Mucosa of descending colon (tissue), 3 donors: ENCODE results near the gene ANKRD6. TPM values are rescaled to one million over a fixed set of nuclear protein-coding genes. Genes with fewer than 3 reads are reported as not detected.

Source experiments
- ATAC-seq: fragments of 200-7000 bp; cut with Tn5 transposase; one replicate; pipeline ENCODE4 v1.9.1; 2020; ENCODE audit warnings: mild to moderate bottlenecking, moderate library complexity
- DNase-seq, 3 donors: peaks; one replicate each; pipeline ENCODE4 v3.0.0-alpha.2; 2020
- H3K36me3 ChIP-seq: fragments of 200-600 bp; one replicate; pipeline ENCODE4 v1.8.0; 2021; ENCODE audit warnings: low read depth, mild to moderate bottlenecking
- H3K4me1 ChIP-seq: fragments of 200-600 bp; one replicate; pipeline ENCODE4 v1.8.0; 2021; ENCODE audit warnings: low read depth, mild to moderate bottlenecking
- H3K4me3 ChIP-seq: fragments of 200-600 bp; one replicate; pipeline ENCODE4 v1.8.0; 2021; ENCODE audit warnings: mild to moderate bottlenecking
- H3K9me3 ChIP-seq: fragments of 200-600 bp; one replicate; pipeline ENCODE4 v1.8.0; 2021; ENCODE audit warnings: mild to moderate bottlenecking
- intact Hi-C, 2 donors: fragments of 100-400 bp; cut with DNase I in 1 of 2; cut with micrococcal nuclease in 1 of 2; formaldehyde crosslinking; loops; one replicate each; pipeline versions ENCODE4 v1.11.0 to v1.11.1; 2022; cut with DNase I, micrococcal nuclease
- total RNA-seq, 3 donors: library from RNA; stranded (reverse); fragmentation: NEBNext Ultra II Directional in 2 of 3; extraction: Animal tissue kit (Norgen Biotek cat#: 25700) in 2 of 3; gene quantifications; one replicate each; pipeline versions ENCODE4 v1.2.1 to v1.2.4, GENCODE V29; 2021 to 2023
- TF ChIP-seq, protein P1 (sequence below): fragments of 200-600 bp; IDR thresholded peaks from one replicate; pipeline ENCODE4 v1.8.0; 2022; ENCODE audit warnings: antibody characterized with exemption, mild to moderate bottlenecking
- donor health status: DM: no; HTN: no; CAD: no; lungs with moderate emphysema.
- donor health status: DM: no; HTN: no; CAD: no.
- donor health status: DM: no; HTN: yes; CAD: no.

The ANKRD6 gene
- total RNA-seq, 3 donors from 2014 or later: 1.8 to 10.9 (median 2.8) TPM

DNA sequence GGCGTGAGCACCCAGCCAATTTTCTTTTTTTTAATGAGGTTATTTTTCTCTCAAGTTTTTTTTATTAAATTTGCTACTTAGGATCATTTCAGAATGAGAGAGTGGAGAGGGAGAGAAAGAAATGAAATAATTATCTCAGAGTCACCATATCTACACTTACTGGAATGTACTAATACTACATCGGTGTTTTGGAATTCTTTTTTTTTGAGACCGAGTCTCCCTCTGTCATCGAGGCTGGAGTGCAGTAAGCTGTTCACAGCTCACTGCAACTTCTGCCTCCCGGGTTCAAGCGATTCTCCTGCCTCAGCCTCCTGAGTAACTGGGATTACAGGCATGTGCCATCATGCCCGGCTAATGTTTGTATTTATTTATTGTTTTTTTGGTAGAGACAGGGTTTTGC is 27.8 kb downstream of the ANKRD6 start:
- intact Hi-C loops: no loop called here
- DNase-seq (no peak), ATAC-seq (no peak)
- TF ChIP-seq, protein P1, sequence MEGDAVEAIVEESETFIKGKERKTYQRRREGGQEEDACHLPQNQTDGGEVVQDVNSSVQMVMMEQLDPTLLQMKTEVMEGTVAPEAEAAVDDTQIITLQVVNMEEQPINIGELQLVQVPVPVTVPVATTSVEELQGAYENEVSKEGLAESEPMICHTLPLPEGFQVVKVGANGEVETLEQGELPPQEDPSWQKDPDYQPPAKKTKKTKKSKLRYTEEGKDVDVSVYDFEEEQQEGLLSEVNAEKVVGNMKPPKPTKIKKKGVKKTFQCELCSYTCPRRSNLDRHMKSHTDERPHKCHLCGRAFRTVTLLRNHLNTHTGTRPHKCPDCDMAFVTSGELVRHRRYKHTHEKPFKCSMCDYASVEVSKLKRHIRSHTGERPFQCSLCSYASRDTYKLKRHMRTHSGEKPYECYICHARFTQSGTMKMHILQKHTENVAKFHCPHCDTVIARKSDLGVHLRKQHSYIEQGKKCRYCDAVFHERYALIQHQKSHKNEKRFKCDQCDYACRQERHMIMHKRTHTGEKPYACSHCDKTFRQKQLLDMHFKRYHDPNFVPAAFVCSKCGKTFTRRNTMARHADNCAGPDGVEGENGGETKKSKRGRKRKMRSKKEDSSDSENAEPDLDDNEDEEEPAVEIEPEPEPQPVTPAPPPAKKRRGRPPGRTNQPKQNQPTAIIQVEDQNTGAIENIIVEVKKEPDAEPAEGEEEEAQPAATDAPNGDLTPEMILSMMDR: no peak
- Histone ChIP-seq H3K4me3 (no peak overlapping the region), H3K9me3 (no peaks in the 10 kb centered on the region), H3K36me3 (no peaks in the 10 kb centered on the region), H3K4me1 (no peaks in the 10 kb centered on the region)

DNA sequence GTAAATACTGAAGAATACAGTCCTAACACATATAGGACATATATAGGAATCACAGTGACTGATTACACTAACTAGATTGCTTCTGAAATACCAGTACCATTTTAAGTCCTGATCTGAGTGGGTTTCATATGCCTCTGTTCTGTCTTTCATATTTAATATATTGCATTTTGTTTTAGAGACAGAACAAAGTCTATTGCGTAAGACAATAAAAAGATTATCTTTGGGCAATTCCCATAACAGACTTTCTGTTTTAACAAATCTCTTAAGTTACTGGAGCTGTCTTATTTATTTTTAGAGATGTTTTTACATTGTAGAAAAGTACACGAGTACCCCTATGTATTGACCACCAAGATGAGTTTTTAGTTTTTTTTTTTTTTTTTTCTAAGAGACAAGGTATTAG is 29.6 kb downstream of the ANKRD6 start:
- H3K9me3 ChIP-seq: no peaks in the 10 kb centered on the region
- intact Hi-C loops: no loop called here
- no peak overlapping the region for H3K4me3 ChIP-seq
- TF ChIP-seq, protein P1: no peak
- no peaks in the 10 kb centered on the region for H3K4me1 ChIP-seq
- H3K36me3 ChIP-seq: no peaks in the 10 kb centered on the region
- ATAC-seq: no peak
- DNase-seq: no peak

DNA sequence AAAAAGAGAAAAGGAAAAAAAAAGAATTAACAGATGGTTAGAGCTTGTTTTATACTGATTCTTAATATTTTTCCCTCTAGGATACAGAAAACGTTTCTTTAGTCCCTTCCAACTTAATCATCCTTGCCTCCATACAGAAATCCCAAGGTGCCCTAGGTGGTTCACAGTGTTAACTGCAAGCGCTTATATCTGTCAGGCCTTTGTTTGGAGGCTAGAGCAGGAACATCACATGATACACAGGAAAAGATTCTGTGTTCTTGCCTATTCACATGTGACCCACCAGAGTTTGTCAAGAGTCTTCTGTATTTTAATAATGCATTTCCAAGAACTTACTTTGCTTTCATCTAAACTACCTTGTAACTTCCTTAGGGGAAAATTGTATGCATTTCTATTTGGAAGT is 31.3 kb downstream of the ANKRD6 start:
- H3K36me3 ChIP-seq: no peaks in the 10 kb centered on the region
- intact Hi-C loops: no loop called here
- no peaks in the 10 kb centered on the region for H3K9me3 ChIP-seq
- no peak overlapping the region for H3K4me3 ChIP-seq
- DNase-seq (no peak), ATAC-seq (no peak)
- H3K4me1 ChIP-seq: no peaks in the 10 kb centered on the region
- TF ChIP-seq, protein P1: no peak

DNA sequence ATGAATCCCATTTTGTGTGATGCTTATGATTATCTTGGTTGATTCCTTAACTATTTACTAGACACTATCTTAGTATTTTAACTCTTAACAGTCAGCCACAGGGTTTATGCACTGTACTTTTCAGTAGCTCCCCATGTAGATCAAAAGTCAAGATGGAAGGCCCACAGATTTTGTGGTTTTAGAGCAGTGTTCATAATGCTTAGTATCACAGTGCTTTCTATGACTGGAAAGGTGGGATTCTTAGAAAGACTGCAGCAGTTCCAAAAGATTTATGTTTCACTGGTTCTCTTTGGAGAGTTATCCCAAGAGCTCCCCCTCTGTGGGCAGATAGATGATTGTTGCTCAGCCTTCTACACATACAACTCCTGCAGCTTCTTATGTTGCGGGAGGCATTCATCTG is 34.5 kb downstream of the ANKRD6 start:
- TF ChIP-seq, protein P1: no peak
- DNase-seq: no peak
- intact Hi-C loops: no loop called here
- Histone ChIP-seq H3K4me3 (no peak overlapping the region), H3K36me3 (no peaks in the 10 kb centered on the region), H3K4me1 (no peaks in the 10 kb centered on the region), H3K9me3 (no peaks in the 10 kb centered on the region)
- ATAC-seq: no peak

DNA sequence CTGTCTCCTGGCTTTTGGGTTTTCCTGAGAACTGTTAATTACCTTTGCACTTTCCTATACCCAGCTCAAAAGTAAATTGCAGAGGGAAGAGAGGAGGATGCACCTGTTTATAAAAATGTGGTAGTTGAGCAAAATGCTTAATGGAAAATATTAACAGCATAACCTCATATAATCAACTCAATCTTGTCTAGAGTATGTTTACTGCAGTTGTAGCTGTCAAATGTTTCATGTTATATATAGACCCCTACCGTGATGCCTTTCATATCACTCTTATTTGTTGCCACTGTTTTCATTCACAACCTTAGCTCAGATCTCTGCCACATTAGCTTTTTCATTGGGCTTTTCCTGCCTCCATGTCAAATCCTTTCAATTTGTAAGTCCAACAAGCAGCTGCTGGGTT is 36.0 kb downstream of the ANKRD6 start:
- H3K9me3 ChIP-seq: no peaks in the 10 kb centered on the region
- no peak overlapping the region for H3K4me3 ChIP-seq
- H3K4me1 ChIP-seq: no peaks in the 10 kb centered on the region
- intact Hi-C loops: no loop called here
- H3K36me3 ChIP-seq: no peaks in the 10 kb centered on the region
- TF ChIP-seq, protein P1: no peak
- no peak for ATAC-seq
- DNase-seq: no peak

DNA sequence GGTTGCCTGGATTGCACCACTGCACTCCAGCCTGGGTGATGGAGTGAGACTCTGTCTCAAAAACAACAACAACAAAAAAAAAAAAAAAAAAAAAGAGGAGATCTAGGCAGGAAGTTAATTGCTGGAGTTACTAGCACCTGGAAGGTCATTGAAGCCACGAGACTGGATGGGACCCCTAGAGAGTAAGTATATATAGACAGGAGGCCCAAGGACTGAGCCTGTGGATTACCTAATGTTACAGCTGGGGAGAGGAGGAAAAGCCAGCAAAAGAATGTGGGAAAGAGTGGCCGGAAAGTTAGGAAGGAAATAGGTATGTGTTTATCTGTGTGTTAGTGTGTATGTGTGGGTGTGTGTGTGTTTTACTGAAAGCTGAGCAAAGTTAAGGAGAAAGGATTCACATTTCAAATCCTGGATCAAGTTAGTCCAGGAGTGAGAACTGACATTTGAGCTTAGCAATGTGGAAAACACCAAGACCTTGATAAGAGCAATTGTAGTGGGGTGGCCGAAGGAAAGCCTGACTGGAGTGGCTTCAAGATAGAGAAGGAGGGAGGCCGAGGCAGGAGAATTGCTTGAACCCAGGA is 38.4 kb downstream of the ANKRD6 start:
- TF ChIP-seq, protein P1: no peak
- intact Hi-C loops: no loop called here
- no peak for ATAC-seq
- no peaks in the 10 kb centered on the region for H3K36me3 ChIP-seq
- H3K9me3 ChIP-seq: no peaks in the 10 kb centered on the region
- DNase-seq: no peak
- H3K4me3 ChIP-seq: no peak overlapping the region
- no peaks in the 10 kb centered on the region for H3K4me1 ChIP-seq
